Measurements from ENCODE around the gene HAGHL. TPM values are rescaled to one million over a fixed set of nuclear protein-coding genes. Genes with fewer than 3 reads are reported as not detected.

HAGHL gene
- total and polyA plus RNA-seq, 2 of the 8 experiments (the other 6 are each of a cell fraction or from before 2014, with no cell fraction given): 26.6 to 26.9 TPM

DNA sequence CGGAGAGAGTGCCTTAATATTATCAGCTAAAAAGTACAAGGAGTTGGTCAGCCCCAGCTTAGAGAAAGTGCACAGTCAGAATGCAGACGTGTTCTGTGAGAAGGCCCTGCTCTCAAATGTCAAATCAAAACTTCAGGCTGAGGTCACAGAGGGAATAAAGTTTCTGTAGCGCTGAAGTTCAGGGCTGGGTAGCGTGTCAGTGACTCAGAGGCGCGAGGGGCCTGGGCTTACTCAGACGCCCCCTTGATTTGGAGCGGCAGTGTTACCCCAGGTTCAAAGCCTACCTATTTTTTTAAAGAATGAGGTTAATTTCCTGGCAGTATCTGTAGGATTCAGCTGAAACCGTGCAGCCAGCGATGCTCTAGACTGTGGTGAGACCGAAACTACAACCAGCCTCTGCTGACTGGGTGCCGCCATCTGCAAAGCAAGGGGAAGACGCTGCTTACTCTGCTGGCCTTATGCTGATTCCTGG, 9.1 kb downstream of the HAGHL start:
- Histone ChIP-seq H2AFZ (ENCODE audit: low read length) (no peak overlapping the region), H3K23ac (ENCODE audit: insufficient read length) (no peak overlapping the region), H3K4me1 (replicated peaks in 1 of 4; ENCODE audit: control insufficient read depth in 3 of 4, insufficient read depth in 4 of 4, low read length in 3 of 4) (peaks cover 0 to 9% (median 3%) of the 10 kb centered on the region in 4 experiments; a peak in 5 of 7 replicates), H3K18ac (ENCODE audit: extremely low read depth, low read length) (no peak overlapping the region), H3K36me3 (ENCODE audit: control insufficient read depth in 2 of 4, insufficient read depth in 4 of 4, low read length in 3 of 4) (peaks cover 0 to 3% (median 2%) of the 10 kb centered on the region in 4 experiments; a peak in 2 of 8 replicates), H2AK5ac (ENCODE audit: low read depth, low read length) (no peak overlapping the region), H3K9ac (replicated peaks in 1 of 4; ENCODE audit: extremely low read depth in 1 of 4, low read depth in 3 of 4, low read length in 3 of 4) (no peak overlapping the region), H3K14ac (ENCODE audit: insufficient read length) (no peak overlapping the region), H2BK12ac (ENCODE audit: low read depth, low read length) (no peak overlapping the region), H3K9me3 (ENCODE audit: insufficient read depth in 2 of 2, low read depth in 1 of 2, low read length in 1 of 2) (no peaks in the 10 kb centered on the region), H4K20me1 (replicated peaks in 1 of 2; ENCODE audit: control insufficient read depth in 1 of 2, insufficient read depth in 2 of 2, low read length in 2 of 2) (peaks cover 2 to 8% of the 10 kb centered on the region in 2 experiments), H3K27me3 (replicated peaks in 1 of 4; ENCODE audit: control insufficient read depth in 3 of 4, extremely low read depth in 1 of 4, insufficient read depth in 3 of 4, low read length in 3 of 4) (no peaks in the 10 kb centered on the region), H3K27ac (ENCODE audit: low read depth, low read length) (no peak overlapping the region), H2BK120ac (replicated peaks; ENCODE audit: low read depth, low read length) (no peak overlapping the region), H4K8ac (ENCODE audit: extremely low read depth, insufficient read depth, low read length) (no peak overlapping the region), H3K4me3 (ENCODE audit: extremely low read depth in 1 of 4, insufficient read depth in 2 of 4, low read depth in 3 of 4, low read length in 4 of 4) (no peak overlapping the region), H3K56ac (replicated peaks; ENCODE audit: insufficient read length, low read depth, low read length) (no peak overlapping the region), H2BK20ac (ENCODE audit: low read length) (no peak overlapping the region), H3K23me2 (ENCODE audit: low read depth, low read length) (peaks cover 7% of the 10 kb centered on the region; the same call in 1 of the 2 replicates), H3K79me2 (ENCODE audit: control insufficient read depth in 1 of 2, insufficient read depth in 2 of 2, low read length in 2 of 2) (no peaks in the 10 kb centered on the region), H4K5ac (ENCODE audit: insufficient read length, low read depth, low read length) (no peak overlapping the region), H2BK5ac (ENCODE audit: low read depth, low read length) (no peak overlapping the region), H3K4me2 (ENCODE audit: insufficient read depth in 1 of 2, low read depth in 2 of 2, low read length in 2 of 2) (no peak overlapping the region), H3K79me1 (ENCODE audit: low read depth, low read length) (no peaks in the 10 kb centered on the region), H4K91ac (replicated peaks; ENCODE audit: insufficient read length, low read length) (no peak overlapping the region), H2BK15ac (ENCODE audit: low read length) (no peak overlapping the region), H3K4ac (replicated peaks; ENCODE audit: insufficient read length, low read depth, low read length) (no peak overlapping the region)
- WGBS, 2 experiments (ENCODE audit: extremely low coverage in 1 of 2, insufficient coverage in 1 of 2, insufficient read length in 1 of 2, insufficient replicate concordance in 2 of 2, low coverage in 1 of 2, low lambda C conversion rate in 2 of 2, missing lambda C conversion rate in 1 of 2): 95% methylated on average over 13 of the region's 13 CpGs; no CpG with 5 or more reads in 1 of the 2 experiments
- no peak for TF ChIP-seq KDM4A (IDR thresholded peaks at IDR 0.05; ENCODE audit: low read depth, low read length, severe bottlenecking)
- TF ChIP-seq RXRA (IDR thresholded peaks at IDR 0.05; ENCODE audit: insufficient read depth, low read depth, low read length): no peak
- TF ChIP-seq PHF8 (conservative IDR thresholded peaks at IDR 0.05; ENCODE audit: low read depth, low read length): no peak
- TF ChIP-seq, protein P1, sequence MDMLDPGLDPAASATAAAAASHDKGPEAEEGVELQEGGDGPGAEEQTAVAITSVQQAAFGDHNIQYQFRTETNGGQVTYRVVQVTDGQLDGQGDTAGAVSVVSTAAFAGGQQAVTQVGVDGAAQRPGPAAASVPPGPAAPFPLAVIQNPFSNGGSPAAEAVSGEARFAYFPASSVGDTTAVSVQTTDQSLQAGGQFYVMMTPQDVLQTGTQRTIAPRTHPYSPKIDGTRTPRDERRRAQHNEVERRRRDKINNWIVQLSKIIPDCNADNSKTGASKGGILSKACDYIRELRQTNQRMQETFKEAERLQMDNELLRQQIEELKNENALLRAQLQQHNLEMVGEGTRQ (IDR thresholded peaks at IDR 0.05; ENCODE audit: low read length): no peak
- TF ChIP-seq POLR2AphosphoS5 (IDR thresholded peaks at IDR 0.05; ENCODE audit: low read depth, low read length): no peak
- DNase-seq (ENCODE audit: low read depth in 1 of 2, low spot score in 2 of 2): no peak
- CTCF ChIA-PET (ENCODE audit: partially characterized antibody): interaction anchor here (0.6 to 35.8 kb wide), 7 partner anchors 9 to 49 kb away, joined by 4 to 977 read pairs (median 14); partner anchors contain the start of genes ANTKMT, CCDC78, CHTF18 and FBXL16
- POLR2A ChIA-PET (ENCODE audit: partially characterized antibody): interaction anchor here (1.0 to 23.0 kb wide), 4 partner anchors 19 to 53 kb away, joined by 3 to 353 read pairs (median 4); partner anchors contain the start of genes ANTKMT, CCDC78, HAGHL and METRN
- no peak for FAIRE-seq

All from H1 (cell line).